ENCODE results near the gene AMY1B. TPM values are rescaled to one million over a fixed set of nuclear protein-coding genes. Genes with fewer than 3 reads are reported as not detected.

AMY1B gene
- polyA plus RNA-seq, 4 donors = 0.58 TPM; not detected in 3

Other genes starting within 250 kb of the AMY1B start
- gene RNPC3, start 170.5 kb downstream of the AMY1B start, polyA plus RNA-seq (ENCODE audit: insufficient read length in 4 of 4) = 100 to 1,000 TPM in 1 of 4 donors, 10 to 100 TPM in 3; 36.1 to 103 (median 62.9) TPM
- 10 to 100 TPM; 22.1 to 76.8 (median 39.4) TPM for gene AMY2B, start 124.6 kb downstream of the AMY1B start, polyA plus RNA-seq (ENCODE audit: insufficient read length in 4 of 4)
- under 1 TPM in 2 of 4 donors, not detected in 2; 0.31 to 0.84 TPM for gene AMY2A, start 78.8 kb downstream of the AMY1B start, polyA plus RNA-seq (ENCODE audit: insufficient read length in 4 of 4)
- under 1 TPM in 1 of 4 donors, not detected in 3; 0.57 TPM for gene AMY1A, start 40.5 kb downstream of the AMY1B start, polyA plus RNA-seq (ENCODE audit: insufficient read length in 4 of 4)
- gene AMY1C, start 53.7 kb upstream of the AMY1B start, polyA plus RNA-seq (ENCODE audit: insufficient read length in 4 of 4) = not detected

All from left renal cortex interstitium (tissue), 4 donors.